Measurements from ENCODE around the gene RACGAP1.

GRCh38 chr12:49978125-49978524 lies 47.2 kb downstream of the RACGAP1 start:
- TF ChIP-seq GATA3 (IDR thresholded peaks at IDR 0.05; ENCODE audit: low read depth, low read length) (no peak), GATA2 (IDR thresholded peaks at IDR 0.05; ENCODE audit: low read depth, low read length) (no peak)

Data from SH-SY5Y (cell line).